GM19023 (cell line): Measurements from ENCODE around the gene COX20.
A peak's percentile ranks its signal among the peaks of the same experiment; 100 is the strongest.
"Not testable (repeated sequence)": the region's sequence is repeated elsewhere in the genome, so short reads cannot be mapped to it uniquely, and the experiment has no call there.

Experiments used
- ATAC-seq: cut with Tn5 transposase; IDR thresholded peaks from one replicate; pipeline ENCODE4 v1.9.1; 2021; ENCODE audit warnings: mild to moderate bottlenecking, moderate library complexity; ENCODE audit not compliant: unreplicated experiment

Gene COX20

GRCh38 chr1:244835276-244836134, at the start of gene COX20:
Gene COX20 (plus strand): TSS chr1:244835658. CDS start chr1:244835715, 57 bp downstream.
- ATAC-seq, result peak; percentile 62

GRCh38 chr1:244788493-244789275, 46.8 kb upstream of the COX20 start:
- no peak for ATAC-seq

DNA sequence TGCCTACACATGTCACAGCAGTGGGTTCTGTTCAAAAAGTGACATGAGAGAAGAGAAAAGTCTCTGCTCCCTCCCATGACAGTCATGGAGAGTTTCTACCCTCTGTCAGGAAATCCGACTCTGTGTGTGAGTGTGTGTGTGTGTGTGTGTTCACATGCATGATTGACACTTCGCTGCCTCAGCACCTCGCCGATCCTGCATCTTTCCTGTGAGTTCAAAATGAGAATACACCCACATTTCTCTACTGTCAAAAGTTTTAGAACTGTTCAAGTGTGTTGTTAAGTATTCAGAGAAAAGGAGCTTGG, 46.2 kb upstream of the COX20 start:
- no peak for ATAC-seq

DNA sequence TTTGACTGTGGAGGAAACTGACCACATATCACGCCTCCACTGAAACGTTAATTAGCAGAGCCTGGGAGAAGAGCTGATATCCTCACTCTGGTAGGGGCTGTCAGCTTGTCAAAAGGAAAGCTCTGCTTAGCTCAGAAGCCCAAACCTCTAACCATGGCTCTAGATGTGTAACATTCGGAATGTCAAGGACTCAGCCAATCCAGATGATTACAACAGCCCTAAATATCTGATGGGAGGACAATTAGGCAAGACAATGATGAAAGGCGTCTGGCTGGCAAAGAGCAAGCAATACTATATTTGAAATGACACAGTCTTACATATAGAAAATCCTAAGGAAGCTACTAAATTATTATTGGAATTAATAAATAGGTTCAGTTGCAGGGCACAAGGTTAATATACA, 45.7 kb upstream of the COX20 start:
- no peak for ATAC-seq

- ATAC-seq, result no peak
These were observed 44.4 kb upstream of the COX20 start for GRCh38 chr1:244791061-244791460.

- ATAC-seq, result no peak
These were observed 43.1 kb upstream of the COX20 start for GRCh38 chr1:244792188-244792850.

DNA sequence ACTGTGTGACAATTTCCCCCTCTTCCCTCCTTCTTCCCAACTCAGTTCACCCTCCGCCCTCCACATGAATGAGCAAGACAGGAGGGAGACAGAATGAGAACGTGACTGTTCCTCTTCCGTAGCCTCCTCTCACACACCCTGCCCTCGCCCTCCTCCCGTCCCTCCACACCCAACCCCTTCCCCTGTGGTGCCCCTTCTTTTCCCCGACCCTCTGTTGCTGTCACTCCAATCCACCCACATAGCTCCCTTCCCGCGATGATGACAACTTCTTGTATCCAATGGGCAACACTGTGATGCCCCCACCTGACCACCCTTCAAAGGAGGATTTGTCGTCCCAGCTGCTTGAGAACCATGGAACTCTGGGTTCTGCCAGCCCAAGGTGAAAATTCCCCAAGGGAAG, 41.4 kb upstream of the COX20 start:
- ATAC-seq, result no peak

GRCh38 chr1:244794516-244794915, 40.9 kb upstream of the COX20 start:
- not testable (repeated sequence) for ATAC-seq

GRCh38 chr1:244796719-244797406, 38.6 kb upstream of the COX20 start:
- no peak for ATAC-seq

DNA sequence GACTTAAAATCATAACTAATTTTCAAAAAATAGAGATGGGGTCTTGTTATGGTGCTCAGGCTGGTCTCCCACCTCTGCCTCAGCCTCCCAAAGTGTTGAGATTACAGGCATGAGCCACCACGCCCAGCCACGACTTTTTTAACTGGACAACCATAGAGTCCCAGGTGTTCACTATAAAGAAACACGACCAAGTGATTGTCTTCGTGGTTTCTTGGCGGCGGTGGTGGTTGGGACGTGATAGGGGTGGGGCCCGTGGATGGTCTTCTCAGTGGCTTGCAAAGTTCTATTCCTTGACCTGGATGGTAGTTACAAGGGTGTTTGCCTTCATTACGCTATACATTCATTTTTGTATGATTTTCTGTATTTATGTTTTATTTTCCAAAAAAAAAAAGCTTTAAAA, 34.6 kb upstream of the COX20 start:
- ATAC-seq, result no peak

DNA sequence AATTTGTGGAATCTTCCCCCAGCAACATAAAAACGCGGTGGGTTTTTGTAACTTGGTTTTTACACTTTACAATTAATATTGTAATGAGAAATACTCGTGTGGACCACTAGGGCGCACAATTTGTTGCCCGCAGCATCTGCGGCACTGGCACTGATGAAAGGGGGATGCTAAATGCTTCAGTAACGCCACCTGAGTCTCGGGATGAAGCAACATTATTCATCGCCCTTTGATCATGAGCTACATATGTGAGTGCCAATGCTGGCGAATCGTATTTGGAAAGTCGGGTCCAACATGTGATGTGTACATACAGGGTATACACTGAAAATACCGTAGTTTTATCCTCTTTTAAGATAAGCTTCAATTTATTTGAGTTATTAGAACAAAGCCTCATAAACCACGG, 34.2 kb upstream of the COX20 start:
- no peak for ATAC-seq

DNA sequence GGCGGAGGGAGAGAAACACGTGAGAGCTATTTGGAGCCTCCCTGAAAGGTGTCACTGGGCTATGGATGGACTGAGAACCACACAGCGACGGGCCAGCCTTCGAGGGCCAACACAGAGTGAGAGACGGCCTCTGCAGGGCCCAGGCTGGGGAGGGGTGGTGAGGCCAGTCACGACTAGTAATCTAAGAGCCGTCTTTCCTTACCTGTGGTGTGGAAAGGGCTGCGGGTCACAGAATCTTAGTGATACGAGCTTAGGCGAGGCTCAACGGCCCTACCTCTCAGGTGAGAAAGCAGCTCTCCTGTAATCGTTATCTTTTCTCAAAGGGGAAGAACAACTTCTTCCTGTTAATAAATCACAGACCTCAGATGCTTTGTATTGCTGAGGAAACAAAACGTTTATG, 33.4 kb upstream of the COX20 start:
- no peak for ATAC-seq

- ATAC-seq, result no peak
These were observed 32.8 kb upstream of the COX20 start for GRCh38 chr1:244802556-244803239.

DNA sequence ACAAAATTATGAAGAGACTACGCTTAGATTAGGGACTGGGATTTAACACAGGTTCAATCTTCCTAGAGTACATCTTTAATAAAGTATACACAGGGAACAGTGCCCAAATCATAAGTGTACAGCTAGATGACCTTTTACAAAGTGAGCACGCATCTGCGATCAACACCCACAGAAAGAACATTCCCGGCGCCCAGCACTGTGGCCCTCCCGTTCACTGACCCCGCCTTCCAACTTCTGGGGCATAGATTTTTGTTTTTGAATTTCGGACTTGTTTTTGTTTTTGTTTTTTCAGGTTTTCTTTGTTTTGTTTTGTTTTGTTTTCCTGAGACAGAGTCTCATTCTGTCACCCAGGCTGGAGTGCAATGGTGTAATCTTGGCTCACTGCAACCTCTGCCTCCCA, 30.6 kb upstream of the COX20 start:
- no peak for ATAC-seq

DNA sequence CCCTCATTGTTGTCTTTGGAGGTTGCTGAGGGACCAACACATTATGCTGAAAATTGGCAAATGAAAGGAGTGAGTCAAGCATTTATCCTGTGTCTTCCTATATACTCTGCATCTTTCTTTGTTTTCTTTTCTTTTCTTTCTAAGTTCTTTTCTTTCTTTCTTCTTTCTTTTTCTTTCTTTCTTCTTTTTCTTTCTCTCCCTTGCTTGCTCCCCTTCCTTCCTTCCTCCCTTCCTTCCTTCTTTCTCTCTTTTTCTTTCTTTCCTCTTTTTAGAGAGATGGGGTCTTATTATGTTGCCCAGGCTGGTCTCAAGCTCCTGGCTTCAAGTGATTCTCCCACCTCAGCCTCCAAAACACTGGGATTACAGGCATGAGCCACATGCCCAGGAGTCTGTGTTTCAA, 28.3 kb upstream of the COX20 start:
- no peak for ATAC-seq

DNA sequence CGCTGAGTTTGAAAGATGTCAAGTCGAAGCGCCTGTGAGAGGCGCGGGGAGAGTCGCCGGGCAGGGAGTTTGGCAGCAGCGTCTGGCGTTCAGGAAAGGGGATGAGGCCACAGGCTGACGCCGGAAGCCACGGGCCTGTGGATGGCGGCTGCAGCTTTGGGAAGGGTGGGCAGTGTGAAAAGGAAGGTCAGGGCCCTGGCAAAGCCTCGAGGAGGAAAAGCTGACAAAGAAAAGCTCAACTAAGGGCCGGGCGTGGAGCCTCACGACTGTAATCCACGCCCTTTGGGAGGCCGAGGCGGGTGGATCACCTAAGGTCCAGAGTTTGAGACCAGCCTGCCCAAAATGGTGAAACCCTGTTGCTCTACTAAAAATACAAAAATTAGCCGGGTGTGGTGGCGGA, 25.2 kb upstream of the COX20 start:
- ATAC-seq, result no peak

GRCh38 chr1:244813327-244813726, 22.1 kb upstream of the COX20 start:
- ATAC-seq, result no peak

- no peak for ATAC-seq
These were observed 19.8 kb upstream of the COX20 start for GRCh38 chr1:244815600-244816099.

DNA sequence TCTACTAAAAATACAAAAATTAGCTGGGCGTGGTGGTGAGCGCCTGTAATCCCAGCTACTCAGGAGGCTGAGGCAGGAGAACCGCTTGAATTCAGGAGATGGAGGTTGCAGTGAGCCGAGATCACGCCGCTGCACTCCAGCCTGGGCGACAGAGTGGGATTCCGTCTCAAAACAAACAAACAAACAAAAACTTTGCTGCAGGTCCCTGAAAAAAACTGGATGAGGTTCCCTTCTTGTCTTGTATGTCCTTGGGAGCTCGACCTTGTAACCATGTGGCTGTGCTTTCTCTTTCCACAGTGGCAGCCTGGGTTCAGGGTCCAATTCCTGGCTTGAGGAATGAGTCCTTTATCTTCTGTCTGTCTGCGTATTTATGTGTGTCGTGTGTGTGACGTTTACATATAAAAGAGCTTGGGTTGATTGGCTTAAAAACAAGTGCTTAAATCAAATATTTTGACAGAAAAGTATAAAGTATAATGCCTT, 18.0 kb upstream of the COX20 start:
- no peak for ATAC-seq

- no peak for ATAC-seq
These were observed 15.3 kb upstream of the COX20 start for GRCh38 chr1:244820131-244820530.
